ENCODE measurements around the gene SMPD3.

The SMPD3 gene

GRCh38 chr16:68408428-68408827, 39.9 kb downstream of the SMPD3 start:
- no peak for DNase-seq (ENCODE audit: extremely low read depth in 1 of 2, low read depth in 1 of 2)

DNA sequence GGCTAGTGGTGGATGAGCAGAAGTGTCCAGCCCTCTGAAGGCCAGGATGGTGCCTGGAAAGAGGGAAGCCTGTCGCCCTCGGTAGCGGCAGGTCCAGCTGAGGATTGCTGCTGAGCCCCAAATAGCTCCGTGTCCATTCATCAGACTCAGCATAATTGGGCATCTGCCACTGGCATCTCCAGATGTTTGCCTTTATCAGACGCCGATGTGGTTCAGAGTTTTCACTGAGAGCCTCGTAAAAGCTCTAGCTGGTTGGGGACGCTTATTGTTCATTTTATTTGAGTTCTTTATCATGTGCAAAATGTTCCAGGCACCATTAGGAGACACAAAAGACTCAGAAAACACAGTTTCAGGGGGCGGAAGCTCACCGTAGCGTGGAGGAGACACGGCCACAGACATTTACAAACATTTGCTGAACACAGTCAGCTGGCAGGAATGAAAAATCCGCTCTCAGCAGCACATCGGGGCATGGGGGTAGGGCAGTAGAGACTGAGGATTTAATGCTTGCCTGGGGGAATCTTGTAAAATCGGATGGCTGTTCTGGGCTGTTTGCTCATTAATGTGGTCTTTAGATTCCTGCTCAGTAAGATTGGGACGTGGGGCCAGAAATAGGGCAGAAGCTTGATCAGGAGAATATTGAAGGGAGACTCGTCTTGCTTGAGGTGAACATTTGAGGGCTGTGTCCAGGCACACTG, 41.7 kb downstream of the SMPD3 start:
- DNase-seq (ENCODE audit: extremely low read depth in 1 of 2, low read depth in 1 of 2): no peak

DNA sequence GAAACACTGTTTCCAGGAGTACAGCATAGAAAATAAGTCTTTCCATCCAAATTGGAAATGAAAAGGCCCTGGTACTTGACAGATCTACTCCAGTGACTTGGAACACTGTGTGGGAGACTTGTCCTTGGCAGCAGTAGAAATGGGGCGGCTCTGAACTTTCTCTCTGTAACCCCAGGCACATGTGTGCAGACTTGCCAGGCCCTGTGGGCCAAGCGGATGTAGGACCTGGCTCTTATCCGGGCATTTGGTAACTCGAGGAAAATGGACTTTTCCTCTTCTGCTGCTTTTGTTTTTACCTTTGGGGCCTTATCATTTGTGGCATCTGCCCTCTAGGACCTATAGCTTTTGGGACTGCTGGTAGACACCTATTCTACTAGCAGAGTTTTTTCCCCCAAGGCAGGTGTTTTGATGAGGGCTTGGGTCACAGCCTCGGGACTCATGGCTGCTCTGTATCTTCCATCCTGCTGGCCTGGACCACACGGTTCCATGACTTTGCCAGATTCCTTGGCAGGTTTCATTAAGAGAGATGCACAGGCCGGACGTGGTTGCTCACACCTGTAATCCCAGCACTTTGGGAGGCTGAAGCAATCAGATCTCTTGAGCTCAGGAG, 43.5 kb downstream of the SMPD3 start:
- DNase-seq (ENCODE audit: extremely low read depth in 1 of 2, low read depth in 1 of 2): no peak

DNA sequence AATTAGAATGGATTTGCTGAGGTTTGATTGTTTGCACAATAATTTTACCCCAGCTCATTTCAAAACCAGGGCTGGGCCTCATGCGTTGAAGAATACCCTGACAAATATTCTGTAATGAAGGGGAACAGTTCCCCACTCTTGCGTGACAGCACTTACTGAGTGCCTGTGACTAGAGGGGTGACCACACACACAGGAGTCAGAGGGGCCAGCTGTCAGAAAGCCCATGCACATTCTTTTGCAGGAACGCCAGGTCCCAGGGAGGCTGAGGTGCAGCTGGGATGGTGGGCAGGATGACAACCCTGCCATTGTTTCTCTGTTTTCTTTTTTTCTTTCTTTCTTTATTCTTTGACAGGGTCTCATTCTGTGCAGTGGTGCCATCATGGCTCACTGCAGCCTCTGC, 44.6 kb downstream of the SMPD3 start:
- DNase-seq (ENCODE audit: extremely low read depth in 1 of 2, low read depth in 1 of 2): no peak

GRCh38 chr16:68403177-68403576, 45.1 kb downstream of the SMPD3 start:
- no peak for DNase-seq (ENCODE audit: extremely low read depth in 1 of 2, low read depth in 1 of 2)

GRCh38 chr16:68402748-68403040, 45.6 kb downstream of the SMPD3 start:
- DNase-seq (ENCODE audit: extremely low read depth in 1 of 2, low read depth in 1 of 2): no peak

DNA sequence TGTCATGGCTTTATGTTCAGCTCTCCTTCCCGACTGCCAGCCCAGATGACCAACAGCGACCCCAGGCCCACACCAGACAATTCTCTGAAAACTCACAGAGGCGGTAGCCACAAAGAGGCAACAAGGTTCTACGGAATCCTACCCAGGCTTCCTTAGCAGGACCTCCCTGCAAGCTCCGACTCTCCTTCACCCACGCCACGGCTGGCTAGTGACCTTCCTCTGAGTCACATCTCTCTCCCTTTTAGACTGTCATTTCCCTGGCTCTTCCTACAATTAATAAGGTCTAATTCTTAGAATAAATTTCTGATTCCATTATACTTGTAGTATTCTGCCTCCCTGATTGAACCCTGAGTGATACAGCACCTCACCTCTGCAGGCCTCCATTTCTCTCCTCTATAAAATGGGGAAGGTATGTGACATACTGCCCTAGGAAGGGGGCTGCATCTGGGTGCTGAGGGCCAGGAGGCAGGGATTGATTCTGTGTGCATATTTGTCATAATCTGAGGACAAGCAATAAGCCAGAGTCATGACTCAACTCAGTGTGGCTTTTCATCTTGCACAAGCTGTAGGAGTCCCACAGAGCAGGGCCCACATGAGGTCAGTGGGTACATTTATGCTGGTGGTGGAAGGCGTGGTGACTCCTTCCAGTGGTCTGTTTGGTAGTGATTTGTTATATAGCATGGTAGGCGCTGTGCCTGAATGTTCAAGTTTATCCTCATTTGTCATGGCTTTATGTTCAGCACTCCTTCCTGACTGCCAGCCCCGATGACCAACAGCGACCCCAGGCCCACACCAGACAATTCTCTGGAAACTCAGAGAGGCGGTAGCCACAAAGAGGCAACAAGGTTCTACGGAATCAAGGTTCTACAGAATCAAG, 46.2 kb downstream of the SMPD3 start:
- no peak for DNase-seq (ENCODE audit: extremely low read depth in 1 of 2, low read depth in 1 of 2)

- DNase-seq (ENCODE audit: extremely low read depth in 1 of 2, low read depth in 1 of 2): no peak
These were observed 47.3 kb downstream of the SMPD3 start for GRCh38 chr16:68400924-68401460.

DNA sequence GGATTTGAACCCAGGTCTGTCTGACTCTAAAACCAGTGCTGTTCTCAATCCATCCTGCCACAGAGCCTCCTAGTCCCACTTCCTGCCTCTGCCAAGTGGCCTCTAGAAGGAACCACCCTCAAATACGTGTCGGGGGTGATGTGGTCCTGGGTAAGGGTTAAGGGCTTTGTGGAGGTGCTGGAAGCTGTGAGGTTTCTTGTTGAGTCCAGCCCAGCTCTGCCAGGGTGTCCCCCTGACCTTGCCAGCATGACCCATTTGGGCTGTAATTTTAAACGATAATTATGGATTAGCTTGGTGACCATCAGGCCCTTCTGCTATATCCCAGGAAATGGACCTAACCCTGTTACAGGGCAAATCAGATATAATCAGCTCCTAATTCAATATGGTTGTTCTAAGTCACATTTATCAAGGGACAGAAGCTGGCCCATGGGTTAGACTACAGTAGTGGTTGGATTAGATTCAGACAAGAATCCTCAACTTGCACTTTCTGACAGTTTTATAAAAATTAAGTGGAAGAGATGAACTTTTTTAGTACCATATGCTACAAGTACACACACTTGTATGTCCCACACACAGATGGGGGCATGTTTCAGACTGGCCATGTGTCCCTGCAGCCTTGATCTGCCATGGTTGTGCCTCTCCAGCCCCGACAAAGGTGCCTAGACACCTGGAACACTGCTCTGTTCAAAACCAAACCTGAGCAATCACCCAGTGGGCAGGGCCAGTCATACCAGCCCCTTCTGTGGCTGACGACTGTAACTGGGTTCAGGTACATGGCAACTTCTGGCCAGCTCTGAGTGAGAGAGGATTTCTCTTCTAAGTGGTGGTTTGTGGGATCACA, 48.0 kb downstream of the SMPD3 start:
- DNase-seq (ENCODE audit: extremely low read depth in 1 of 2, low read depth in 1 of 2): no peak

DNA sequence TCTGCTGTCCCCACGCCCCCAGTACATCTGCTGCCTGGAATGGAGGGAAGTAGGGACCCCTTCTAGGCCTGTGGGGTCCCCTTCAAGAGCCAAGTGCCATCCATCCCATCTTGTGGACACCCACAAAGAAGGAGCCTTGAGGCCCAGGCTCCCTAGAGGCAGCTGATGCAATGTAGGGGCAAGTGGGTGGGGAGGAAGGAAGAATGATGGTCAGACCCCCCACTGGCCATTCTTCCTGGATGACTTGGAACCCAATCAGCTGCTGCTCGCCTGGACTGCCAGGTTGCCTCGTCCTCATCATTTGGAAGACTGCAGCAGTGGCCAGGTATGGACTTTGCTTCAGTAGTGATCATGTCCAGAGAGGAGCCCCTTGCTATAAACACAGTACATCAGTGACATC, 48.9 kb downstream of the SMPD3 start:
- no peak for DNase-seq (ENCODE audit: extremely low read depth in 1 of 2, low read depth in 1 of 2)

DNA sequence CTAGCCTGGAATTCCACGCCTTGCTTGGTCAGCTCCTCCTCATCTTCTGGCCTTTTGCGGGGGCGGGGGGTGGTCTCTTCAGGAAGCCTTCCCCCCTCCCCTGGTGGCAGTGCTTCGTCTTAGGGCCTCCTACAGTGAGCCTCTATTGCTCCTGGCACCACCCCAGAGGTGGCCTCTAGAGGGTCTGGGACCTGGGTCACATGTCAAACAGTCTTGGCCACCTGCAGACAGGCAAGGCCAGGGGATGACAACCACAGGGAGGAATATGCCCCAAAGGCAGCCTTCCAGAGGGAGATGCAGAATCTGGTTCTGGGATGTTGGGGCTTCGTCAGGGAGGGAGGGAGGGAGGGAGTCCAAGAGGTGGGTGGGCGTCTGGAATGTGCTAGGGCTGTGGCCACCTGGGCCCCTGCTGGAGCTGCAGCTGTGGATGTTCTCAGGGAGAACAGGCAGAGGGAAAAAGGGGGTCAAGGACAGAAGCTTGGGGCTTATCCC, 50.6 kb downstream of the SMPD3 start:
- no peak for DNase-seq (ENCODE audit: extremely low read depth in 1 of 2, low read depth in 1 of 2)

GRCh38 chr16:68396481-68396880, 51.8 kb downstream of the SMPD3 start:
- DNase-seq (ENCODE audit: extremely low read depth in 1 of 2, low read depth in 1 of 2): peak; percentile 15 to 18

- DNase-seq (ENCODE audit: extremely low read depth in 1 of 2, low read depth in 1 of 2): no peak
These were observed 52.5 kb downstream of the SMPD3 start for GRCh38 chr16:68395815-68396214.

DNA sequence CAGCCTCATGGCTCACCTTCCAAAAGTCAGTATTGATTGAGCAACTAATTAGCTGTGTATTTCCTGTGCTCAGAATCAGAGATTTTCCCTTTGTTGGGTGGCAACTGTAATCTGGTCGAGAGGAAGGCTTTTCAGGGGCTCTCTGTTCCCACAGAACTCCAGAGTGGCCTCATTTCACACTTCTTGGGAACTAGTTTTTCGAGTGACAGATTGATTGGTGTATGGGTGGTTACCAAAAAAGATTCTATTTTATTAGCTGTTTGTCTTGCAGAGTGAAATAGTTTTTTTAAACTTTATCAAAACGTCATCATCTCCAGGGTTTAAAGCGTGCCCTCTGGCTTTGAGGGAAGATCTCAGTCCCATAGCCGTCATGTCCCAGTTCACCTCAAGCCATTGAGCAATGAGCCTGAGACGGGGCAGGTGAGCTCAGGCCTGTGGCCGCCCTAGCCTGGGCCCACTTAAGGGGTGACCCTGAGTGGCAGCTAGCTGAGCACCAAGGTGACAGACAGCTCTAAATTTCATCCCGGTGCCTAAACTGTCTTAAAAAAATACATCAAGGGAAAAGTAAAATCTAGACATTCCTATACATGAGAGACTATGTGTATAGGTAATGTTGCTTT, 53.0 kb downstream of the SMPD3 start:
- DNase-seq (ENCODE audit: extremely low read depth in 1 of 2, low read depth in 1 of 2): no peak

- no peak for DNase-seq (ENCODE audit: extremely low read depth in 1 of 2, low read depth in 1 of 2)
These were observed 55.0 kb downstream of the SMPD3 start for GRCh38 chr16:68393333-68393732.

DNA sequence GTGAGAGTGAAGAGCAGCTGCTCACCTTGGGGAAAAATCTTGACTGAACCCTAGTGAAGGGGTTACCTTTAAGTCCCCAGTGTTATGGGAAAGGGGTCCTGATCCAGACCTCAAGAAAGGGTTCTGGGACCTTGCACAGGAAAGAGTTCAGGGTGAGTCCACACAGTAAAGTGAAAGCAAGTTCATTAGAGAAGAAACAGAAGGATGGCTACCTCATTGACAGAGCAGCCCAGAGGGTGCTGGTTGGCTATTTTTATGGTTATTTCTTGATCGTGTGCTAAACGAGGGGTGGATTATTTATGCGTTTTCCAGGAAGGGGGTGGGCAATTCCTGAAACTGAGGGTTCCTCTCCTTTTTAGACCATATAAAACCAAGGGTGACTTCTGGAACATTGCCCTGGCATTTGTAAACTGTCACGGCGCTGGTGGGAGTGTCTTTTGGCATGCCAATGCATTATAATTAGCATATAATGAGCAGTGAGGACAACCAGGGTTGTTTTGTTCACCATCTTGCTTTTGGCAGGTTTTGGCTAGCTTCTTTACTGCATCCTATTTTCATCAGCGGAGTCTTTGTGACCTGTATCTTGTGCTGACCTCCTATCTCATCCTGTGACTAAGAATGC, 58.4 kb downstream of the SMPD3 start:
- DNase-seq (ENCODE audit: extremely low read depth in 1 of 2, low read depth in 1 of 2): no peak

DNA sequence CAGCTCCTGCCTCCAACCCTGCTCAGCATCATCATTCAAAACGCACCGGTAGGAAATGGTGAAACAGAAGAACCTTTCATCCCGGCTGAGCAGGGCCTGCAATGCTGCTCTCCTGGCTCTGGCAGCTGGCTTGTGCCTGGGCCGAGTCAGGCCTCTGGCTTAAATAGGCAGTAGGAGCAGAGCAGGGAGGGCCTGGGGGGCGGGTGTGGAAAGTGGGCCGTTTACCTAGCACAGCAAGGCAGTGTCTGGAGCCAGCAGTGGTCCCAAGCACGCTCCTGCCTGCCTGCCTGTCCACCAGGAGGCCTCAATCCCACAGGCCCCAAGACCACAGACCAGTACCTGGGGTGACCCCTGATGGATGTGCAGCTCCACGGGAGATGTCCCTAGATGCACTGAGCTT, 59.3 kb downstream of the SMPD3 start:
- no peak for DNase-seq (ENCODE audit: extremely low read depth in 1 of 2, low read depth in 1 of 2)

- DNase-seq (ENCODE audit: extremely low read depth in 1 of 2, low read depth in 1 of 2): no peak
These were observed 60.2 kb downstream of the SMPD3 start for GRCh38 chr16:68388124-68388523.

DNA sequence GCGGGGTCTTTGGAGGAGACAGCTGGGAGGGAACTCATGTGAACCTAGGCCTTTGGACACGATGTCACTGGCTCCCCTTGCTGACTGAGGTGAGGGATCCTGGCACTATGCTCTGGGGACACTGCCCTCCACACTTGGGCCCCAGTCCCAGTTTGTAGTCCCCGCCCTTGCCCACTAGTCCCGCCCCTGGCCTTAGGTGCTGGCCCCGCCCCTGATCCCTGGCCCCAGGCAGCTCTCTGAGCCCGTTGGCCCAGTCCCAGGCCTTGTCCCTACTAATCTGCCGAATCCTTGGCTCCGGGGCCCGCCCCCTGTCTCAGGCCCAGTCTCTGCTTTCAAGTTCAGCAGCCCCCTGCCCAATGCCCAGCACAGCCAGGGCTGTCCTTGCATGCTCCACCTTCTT, 61.0 kb downstream of the SMPD3 start:
- no peak for DNase-seq (ENCODE audit: extremely low read depth in 1 of 2, low read depth in 1 of 2)

- DNase-seq (ENCODE audit: extremely low read depth in 1 of 2, low read depth in 1 of 2): no peak
These were observed 61.7 kb downstream of the SMPD3 start for GRCh38 chr16:68386628-68387027.

Data from activated CD8-positive, alpha-beta memory T cell treated with anti-CD3 and anti-CD28 coated beads for 1 hour (primary cell).